Left colon (tissue), 2 donors: ENCODE measurements around the gene SLAMF8. TPM values are rescaled to one million over a fixed set of nuclear protein-coding genes. Genes with fewer than 3 reads are reported as not detected.
A peak's percentile ranks its signal among the peaks of the same experiment; 100 is the strongest.

ENCODE experiments used
- ATAC-seq: fragments of 200-7000 bp; cut with Tn5 transposase; one replicate; pipeline ENCODE4 v1.9.1; 2020; ENCODE audit warnings: mild to moderate bottlenecking, moderate library complexity
- DNase-seq, 2 donors: peaks; one replicate each; pipeline ENCODE4 v3.0.0-alpha.2; 2020
- intact Hi-C, 2 donors: fragments of 100-400 bp; cut with DNase I in 1 of 2; cut with micrococcal nuclease in 1 of 2; formaldehyde crosslinking; loops; one replicate each; pipeline versions ENCODE4 v1.11.2 to v1.14.0; 2022; cut with DNase I, micrococcal nuclease
- total RNA-seq, 2 donors: library from RNA; stranded (reverse); fragmentation: NEBNext Ultra II Directional; extraction: Animal tissue kit (Norgen Biotek cat#: 25700); gene quantifications; one replicate each; pipeline ENCODE4 v1.2.1, GENCODE V29; 2021
- donor health status: DM: no; HTN: no; CAD: no.
- donor health status: DM: yes; HTN: yes; CAD: no.

Gene SLAMF8
- total RNA-seq, 2 donors from 2014 or later: 1.2 to 4.7 TPM

DNA sequence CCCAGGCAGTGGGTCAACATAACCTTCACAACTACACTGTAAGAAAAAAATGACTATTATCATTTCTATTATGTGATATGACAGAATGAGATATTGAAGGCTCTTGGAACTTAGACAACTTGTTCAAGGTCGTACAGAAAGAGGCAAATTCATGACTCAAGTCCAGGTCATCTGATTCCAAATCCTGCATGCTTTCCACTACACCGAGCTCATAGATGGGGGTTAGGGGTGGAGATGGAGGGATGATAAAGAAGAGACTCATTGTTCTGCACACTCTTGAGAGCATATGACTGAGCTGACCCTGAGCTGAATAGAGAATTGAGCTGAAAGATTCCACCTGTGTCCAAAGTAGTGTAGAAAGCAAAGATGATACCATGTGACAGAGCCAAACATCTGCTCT lies 21.7 kb upstream of the SLAMF8 start:
- ATAC-seq (no peak), DNase-seq (no peak)
- intact Hi-C loops: no loop called here

DNA sequence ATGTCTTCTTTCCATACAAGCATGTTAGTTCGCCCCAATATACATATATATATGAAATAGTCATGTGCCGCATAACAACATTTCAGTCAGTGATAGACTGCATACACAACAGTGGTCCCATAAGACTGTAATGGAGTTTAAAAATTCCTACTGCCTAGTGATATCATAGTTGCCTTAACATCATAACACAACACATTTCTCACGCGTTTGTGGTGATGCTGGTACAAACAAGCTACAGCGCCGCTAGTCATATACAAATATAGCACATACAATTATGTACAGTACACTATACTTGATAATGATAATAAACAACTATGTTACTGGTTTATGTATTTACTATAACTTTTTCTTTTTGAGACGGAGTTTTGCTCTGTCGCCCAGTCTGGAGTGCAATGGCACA lies 10.7 kb upstream of the SLAMF8 start:
- intact Hi-C loops: no loop called here
- no peak for ATAC-seq
- no peak for DNase-seq

DNA sequence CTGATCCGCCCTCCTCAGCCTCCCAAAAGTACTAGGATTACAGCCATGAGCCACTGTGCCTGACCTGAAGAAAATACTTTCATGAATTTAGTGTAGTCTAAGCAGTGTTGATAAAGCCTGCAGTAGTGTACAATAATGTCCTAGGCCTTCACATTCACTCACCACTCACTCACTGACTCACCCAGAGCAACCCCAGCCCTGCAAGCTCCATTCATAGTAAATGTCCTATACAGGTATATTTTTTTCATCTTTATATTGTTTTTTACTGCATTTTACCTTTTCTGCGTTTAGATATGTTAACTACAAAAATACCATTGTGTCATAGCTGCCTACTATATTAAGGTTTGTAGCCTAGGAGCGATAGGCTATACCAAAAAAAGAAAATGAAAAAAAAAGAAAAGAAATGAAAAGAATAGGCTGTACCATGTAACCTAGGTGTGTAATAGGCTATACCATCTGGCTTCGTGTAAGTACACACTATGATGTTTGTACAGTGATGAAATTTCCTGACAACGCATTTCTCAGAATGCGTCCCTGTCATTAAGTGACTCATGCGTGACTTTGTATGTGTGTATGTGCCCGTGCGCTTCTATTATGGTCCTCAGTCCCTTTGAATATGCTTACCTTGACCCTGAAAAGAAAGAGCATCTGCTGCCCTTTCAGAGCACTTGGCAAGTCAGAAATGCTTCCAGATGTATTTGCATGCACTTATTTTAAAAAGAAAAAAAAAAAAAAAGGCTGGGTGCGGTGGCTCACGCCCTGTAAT lies 9.2 kb upstream of the SLAMF8 start:
- intact Hi-C loops: no loop called here
- DNase-seq: peak in 1 of 2 donors; percentile 39
- ATAC-seq: peak; percentile 99

DNA sequence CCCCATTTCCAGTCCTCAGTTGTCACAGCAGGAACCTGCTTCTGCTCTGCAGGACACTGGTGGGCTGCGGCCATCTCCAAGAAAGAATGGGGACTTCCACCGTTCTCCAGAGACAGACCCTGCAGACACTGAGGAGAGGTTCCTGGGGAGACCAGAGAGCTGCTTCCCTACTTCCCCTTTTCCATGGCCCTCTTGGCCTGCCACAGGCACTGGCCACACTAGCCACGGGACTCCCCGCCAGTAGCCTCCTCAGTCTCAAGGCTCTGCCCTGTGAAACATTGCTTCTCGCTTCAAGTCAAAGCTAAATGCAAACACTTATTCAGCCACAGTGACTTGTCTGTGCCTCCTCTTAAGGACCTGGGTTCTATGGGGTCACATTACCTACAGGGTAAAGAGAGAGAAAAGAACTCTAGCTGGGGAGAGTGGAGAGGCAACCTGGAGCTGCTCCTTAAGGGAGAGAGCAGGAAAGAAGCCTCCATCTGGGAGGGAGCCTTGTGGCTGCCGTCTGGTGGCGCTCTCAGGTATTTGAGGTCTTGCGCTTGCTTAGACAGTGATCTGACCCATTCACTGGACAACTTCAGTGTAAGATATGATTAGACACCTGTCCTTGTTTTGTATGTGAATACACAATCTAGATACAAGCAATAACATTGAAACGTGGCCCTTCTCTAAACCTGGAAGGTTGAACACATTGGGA lies 5.4 kb upstream of the SLAMF8 start:
- no peak for ATAC-seq
- no peak for DNase-seq
- intact Hi-C loops: no loop called here

DNA sequence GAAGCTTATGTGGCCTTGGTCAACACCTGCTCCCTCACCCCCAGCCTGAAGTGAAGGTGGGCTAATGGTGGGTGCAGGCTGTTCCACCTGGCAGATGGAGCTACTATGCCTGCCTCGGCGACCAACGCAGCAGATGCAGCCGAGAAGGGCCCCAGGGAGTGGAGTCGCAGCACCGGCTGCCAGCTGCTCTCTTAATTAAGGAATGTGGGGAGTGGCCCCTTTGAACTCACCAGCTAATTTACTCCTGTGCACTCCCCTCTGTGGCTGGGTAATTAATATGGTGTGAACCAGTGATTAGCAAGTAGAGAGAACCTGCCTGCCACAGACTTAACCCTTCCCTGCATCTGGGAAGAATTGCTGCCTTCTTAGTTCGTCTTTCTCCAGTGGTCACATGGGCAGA lies 3.3 kb upstream of the SLAMF8 start:
- ATAC-seq: peak; percentile 84
- intact Hi-C loops: no loop called here
- DNase-seq: peak in 1 of 2 donors; percentile 45

DNA sequence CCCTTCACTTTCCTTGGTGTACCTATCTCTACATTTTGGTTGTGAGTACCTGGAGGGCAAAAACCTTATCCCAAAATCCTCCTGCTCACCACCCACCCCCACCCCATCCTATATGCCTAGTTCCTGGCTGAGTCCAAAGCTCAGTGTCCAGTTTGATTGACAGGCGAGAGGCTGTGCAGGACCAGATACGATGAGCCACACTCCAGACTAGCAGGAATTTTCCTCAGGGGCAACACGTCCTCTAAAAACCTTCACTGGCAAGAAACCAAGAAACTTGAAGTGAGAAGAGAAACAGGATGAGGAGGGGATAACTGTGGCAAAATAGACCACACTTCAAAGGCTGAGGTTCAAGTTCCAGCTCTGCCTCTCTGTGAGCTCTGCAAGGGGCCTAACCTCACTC lies 1.1 kb upstream of the SLAMF8 start:
- no peak for ATAC-seq
- DNase-seq: no peak
- intact Hi-C loops: no loop called here

DNA sequence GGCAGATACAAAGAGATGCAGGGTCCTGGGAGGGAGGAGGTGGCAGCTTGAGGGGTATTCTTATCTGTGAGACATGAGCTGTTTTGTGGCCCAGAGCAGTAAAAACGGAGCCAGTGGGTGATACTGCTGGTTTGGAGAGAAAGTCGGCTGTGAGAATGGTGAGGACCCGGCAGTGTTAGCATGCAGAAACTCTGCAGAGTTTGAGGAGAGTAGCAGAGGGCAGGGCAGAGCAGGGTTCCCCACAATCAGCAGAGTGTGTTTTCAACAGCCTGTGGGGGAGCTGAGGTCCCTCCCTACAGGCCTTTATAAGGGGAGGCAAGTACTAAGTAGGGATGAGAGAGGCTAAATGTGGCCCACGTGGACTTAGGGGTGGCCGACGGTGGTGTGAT lies 423 bp downstream of the SLAMF8 start:
- intact Hi-C loops: no loop called here
- no peak for ATAC-seq
- no peak for DNase-seq

DNA sequence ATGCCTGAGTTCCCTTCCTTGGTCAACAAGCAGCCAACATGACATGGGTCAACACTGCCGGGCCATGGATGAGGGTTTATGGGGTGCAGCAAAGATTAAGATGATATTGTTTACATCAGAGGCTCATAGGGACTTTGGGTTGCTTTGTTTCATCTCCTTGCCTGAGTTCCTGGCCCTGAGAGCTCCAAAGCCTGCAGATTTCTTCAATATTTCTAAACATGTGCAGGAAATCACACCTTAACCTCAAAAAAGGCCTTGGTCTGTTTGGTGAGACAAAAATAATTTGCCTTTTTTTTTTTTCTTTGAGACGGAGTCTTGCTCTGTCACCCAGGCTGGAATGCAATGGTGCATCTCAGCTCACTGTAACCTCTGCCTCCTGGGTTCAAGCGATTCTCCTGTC lies 876 bp downstream of the SLAMF8 start:
- no peak for DNase-seq
- intact Hi-C loops: no loop called here
- no peak for ATAC-seq

DNA sequence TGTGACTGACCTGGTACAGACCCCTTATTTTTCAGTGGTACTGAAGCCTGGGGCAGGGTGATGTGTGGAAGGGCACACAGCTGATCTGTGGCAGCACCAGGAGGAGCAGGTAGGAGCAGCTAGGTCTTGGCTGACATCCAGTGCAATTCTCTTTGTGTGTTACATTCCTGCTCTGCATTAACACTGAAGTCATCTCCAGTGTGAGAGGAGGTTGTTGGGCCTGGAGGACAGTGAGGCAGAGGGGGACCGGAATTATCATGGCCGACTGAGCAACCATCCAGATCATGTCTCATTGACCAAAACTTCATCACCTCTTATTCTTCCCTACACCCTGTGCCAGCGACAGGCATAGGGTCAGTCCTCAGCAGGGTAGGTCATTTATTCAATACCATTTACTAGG lies 1.5 kb downstream of the SLAMF8 start:
- ATAC-seq (no peak), DNase-seq (no peak)
- intact Hi-C loops: no loop called here

DNA sequence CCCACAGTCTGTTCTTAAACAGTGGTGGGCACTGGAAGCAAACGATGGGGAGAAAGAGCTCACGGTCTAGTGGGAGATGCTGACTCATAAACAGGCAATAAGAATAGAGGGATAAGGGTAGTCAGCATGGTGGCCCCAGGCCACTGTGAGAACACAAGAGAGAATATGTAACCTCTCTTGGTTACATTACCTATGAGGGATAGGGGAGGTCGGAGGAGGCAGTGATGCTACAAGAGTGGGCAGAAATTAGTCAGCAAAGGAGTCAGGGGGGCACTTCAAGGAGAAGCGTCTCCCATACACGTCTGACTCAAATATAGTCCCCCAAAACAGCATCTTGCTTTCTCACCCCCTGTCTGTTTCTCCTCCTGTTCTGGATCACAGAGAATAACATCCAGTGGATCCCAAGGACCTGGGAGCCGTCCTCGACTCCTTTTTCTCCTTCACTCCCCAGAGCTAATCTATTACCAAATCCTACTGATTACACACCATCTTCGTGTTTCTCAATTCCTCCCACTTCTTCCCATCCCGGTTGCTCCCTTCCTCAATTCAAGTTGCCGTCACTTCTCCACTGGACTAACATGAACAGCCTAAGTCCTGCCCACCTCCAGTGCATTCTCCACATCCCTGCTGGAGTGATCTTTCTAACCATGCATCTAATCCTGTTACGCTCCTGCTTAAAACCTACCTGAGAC lies 2.1 kb downstream of the SLAMF8 start:
- DNase-seq (no peak), ATAC-seq (no peak)
- intact Hi-C loops: no loop called here

DNA sequence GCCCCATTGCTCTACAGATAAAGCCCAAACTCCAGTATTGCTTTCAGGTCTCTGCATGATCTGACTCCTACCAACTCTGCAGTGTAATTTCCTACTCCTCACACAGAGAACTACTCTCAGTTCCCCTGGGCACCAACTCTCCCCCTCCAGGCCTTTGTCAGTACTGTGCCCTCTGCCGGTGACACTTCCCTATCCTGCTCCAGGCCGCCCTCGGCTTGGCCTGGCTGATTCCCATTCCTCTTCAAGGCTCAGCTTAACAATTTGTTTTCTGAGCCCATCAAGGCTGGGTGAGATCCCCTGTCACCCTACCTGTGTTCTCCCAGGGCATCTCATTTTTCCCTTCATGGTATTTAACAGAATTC lies 2.6 kb downstream of the SLAMF8 start:
- peak; percentile 88 for ATAC-seq
- intact Hi-C loops: no loop called here
- DNase-seq: peak; percentile 47 to 65

DNA sequence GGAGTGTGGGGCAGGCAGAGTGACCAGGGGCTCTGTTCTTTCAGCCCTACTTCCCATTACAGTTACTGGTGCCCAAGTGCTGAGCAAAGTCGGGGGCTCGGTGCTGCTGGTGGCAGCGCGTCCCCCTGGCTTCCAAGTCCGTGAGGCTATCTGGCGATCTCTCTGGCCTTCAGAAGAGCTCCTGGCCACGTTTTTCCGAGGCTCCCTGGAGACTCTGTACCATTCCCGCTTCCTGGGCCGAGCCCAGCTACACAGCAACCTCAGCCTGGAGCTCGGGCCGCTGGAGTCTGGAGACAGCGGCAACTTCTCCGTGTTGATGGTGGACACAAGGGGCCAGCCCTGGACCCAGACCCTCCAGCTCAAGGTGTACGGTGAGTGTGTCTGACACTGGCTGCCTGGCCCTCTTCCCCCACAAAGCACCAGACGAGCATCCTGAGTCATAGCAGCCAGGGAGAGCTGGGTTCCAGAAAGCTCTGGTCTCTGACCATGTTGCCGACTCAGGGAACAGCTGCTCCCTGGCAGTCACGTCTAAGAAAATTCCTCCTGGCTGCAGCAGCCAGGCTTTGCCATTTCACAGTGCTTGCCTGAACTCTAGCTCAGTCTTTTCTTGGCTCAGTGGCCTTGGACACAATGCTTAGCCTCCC lies 3.3 kb downstream of the SLAMF8 start:
- no peak for ATAC-seq
- no peak for DNase-seq
- intact Hi-C loops: no loop called here

DNA sequence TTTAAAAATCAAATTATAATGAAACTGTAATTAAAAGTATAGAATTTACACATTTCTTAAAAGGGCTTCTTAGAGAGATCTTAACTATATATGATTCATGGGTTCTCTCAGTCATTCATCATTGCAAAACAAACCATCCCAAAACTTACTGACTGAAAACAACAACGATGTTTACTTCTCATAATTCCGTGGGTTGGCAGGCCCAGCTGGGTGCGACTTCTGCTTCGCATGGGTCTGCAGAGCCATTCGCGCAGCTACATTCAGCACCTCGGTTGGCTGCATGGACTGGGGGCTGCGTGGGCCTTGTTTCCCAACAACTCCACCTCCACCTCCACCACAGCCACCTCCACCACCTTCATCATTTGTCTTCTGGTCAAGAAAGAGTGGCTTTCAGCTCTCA lies 4.0 kb downstream of the SLAMF8 start:
- ATAC-seq (no peak), DNase-seq (no peak)
- intact Hi-C loops: no loop called here

DNA sequence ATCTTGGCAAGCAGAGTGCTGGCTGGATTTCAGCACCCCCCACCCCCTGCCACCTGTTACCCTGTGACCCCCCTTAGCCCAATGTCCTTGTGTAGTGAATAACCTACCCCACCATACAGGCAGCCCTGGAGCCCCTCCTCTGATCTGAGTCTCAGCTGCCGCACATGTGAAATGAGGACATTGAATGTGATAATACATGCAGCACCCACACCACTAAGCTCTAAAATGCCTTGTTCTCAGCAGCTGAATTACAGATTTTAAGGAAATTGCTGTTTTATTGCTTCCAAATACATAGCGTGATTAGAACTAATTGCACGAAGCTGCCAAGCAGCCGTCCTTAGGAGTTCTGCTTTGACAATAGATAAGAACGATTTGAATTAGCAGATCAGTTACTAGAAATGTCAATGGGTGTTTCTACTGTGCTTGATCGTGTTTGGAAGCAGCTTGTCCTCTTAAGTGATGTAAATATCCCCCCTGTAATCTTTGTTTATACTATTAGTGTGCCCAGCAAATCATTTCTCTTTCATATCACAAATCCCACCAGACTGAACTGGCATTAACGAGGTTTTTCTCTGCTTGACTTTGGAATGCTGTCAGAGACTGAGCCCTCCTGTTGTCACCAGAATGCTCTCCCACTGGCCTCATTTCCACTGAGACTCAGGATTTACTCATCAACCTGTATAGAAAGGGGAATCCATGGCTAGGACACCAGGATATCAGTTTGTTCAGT lies 4.9 kb downstream of the SLAMF8 start:
- intact Hi-C loops: no loop called here
- DNase-seq: no peak
- no peak for ATAC-seq

DNA sequence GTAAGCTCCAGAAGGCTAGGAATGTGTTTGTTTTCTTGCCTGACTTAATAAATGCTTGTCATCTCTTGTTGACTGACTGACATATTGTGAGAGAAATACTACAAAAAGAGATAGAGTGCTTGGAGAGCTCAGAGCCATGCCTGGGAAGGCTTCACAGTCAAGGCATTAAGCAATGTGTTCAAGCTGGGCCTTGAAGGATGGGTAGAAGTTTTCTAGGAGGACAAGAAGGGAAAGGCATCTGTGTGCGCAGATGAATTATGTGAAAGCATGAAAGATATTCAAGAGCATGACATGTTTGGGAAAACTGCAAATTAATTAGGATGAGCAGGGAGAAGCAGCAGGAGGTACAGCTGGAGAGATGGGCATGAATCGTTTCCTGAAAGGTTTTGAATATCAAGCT lies 5.6 kb downstream of the SLAMF8 start:
- no peak for ATAC-seq
- no peak for DNase-seq
- intact Hi-C loops: no loop called here

DNA sequence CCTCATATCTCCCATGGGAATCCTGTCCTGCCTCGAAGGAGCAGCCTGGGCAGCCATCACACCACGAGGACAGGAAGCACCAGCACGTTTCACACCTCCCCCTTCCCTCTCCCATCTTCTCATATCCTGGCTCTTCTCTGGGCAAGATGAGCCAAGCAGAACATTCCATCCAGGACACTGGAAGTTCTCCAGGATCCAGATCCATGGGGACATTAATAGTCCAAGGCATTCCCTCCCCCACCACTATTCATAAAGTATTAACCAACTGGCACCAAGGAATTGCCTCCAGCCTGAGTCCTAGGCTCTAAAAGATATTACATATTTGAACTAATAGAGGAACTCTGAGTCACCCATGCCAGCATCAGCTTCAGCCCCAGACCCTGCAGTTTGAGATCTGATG lies 8.7 kb downstream of the SLAMF8 start:
- DNase-seq (no peak), ATAC-seq (no peak)
- intact Hi-C loops: no loop called here

DNA sequence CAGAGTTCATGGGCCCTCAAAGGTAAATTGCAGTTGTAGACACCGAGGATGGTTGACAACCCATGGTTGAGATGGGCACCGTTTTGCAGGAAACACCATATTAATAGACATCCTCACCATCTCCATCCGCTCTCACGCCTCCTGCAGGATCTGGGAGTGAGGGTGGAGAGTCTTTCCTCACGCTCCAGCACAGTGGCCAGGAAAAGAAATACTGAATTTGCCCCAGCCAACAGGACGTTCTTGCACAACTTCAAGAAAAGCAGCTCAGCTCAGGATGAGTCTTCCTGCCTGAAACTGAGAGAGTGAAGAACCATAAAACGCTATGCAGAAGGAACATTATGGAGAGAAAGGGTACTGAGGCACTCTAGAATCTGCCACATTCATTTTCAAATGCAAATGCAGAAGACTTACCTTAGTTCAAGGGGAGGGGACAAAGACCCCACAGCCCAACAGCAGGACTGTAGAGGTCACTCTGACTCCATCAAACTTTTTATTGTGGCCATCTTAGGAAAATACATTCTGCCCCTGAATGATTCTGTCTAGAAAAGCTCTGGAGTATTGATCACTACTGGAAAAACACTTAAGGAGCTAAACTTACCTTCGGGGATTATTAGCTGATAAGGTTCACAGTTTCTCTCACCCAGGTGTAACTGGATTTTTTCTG lies 9.3 kb downstream of the SLAMF8 start:
- no peak for ATAC-seq
- DNase-seq: no peak
- intact Hi-C loops: no loop called here

DNA sequence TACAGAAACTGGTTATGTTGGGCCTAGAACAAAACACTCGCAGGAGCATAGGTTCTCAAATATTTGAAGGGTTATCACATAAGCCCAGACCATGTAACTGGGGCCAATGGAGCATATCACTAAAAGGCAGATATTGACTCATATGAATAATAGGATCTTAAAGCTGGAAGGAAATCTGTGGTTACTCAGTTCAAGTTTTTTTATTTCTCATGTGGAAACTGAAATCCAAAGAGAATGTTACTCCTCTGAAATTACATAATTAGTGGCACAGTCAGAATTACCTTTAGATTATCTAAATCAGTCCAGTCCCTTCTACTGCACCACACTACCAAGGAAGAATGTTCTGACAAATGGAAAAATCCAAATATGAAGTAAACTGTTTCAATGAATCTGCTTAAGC lies 12.0 kb downstream of the SLAMF8 start:
- intact Hi-C loops: no loop called here
- ATAC-seq: no peak
- DNase-seq: no peak
